Sigmoid colon (tissue), 4 donors: Measurements from ENCODE around the gene METRNL.

ENCODE experiments used
- CTCF ChIP-seq, 4 experiments: fragments of 450-650 bp in 3 of 4; fragments of 200-600 bp in 1 of 4; IDR thresholded peaks; one replicate each; pipeline ENCODE4 v1.5.1; 2016 to 2019; ENCODE audit warnings: antibody characterized with exemption in 4 of 4, mild to moderate bottlenecking in 3 of 4, moderate library complexity in 2 of 4
- EP300 ChIP-seq, 4 donors: sonication (generic); formaldehyde crosslinking; IDR thresholded peaks; one replicate each; pipeline ENCODE4 v1.6.1; 2017; ENCODE audit warnings: antibody characterized with exemption in 4 of 4
- POLR2A ChIP-seq, 2 donors: fragments of 450-650 bp; IDR thresholded peaks; one replicate each; pipeline ENCODE4 v1.6.1; 2016; ENCODE audit warnings: antibody characterized with exemption in 2 of 2, mild to moderate bottlenecking in 2 of 2, moderate library complexity in 2 of 2
- POLR2AphosphoS5 ChIP-seq, 4 donors: sonication (generic); formaldehyde crosslinking; IDR thresholded peaks; one replicate each; pipeline ENCODE4 v1.6.1; 2017; ENCODE audit warnings: antibody characterized with exemption in 4 of 4

DNA sequence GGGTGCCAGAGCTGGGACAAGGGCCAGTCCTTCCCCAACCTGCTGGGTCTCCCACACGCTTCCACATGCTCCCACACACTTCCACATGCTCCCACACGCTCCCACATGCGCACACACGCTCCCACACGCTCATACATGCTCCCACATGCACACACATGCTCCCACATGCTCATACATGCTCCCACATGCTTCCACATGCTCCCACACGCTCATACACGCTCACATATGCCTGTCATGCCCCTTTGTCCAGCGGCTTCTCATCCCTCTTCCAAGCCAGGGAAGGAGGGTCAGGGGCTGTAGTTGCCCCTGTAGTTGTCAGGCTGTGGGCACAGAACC is 9.9 kb upstream of the METRNL start:
- TF ChIP-seq CTCF (IDR thresholded peaks at IDR 0.05) = no peak
- TF ChIP-seq POLR2AphosphoS5 (IDR thresholded peaks at IDR 0.05) = no peak
- TF ChIP-seq POLR2A (IDR thresholded peaks at IDR 0.05) = no peak
- no peak for TF ChIP-seq EP300 (IDR thresholded peaks at IDR 0.05)
